IPS DF 6.9 (cell line): ENCODE data around the gene GCH1.

Experiments used
- DNase-seq: peaks from one replicate; pipeline ENCODE4 v3.0.0-alpha.2; 2013; ENCODE audit warnings: low read depth, low spot score
- H3K27ac ChIP-seq: one replicate; pipeline ENCODE4 v1.5.1; 2013; ENCODE audit warnings: low read length, control low read depth
- H3K27me3 ChIP-seq: 2 replicates; pipeline ENCODE4 v1.6.1; 2013; ENCODE audit warnings: mild to moderate bottlenecking, low read length; ENCODE audit not compliant: control insufficient read depth, insufficient read depth
- H3K36me3 ChIP-seq: 2 replicates; pipeline ENCODE4 v1.6.1; 2013; ENCODE audit warnings: low read length; ENCODE audit not compliant: control insufficient read depth, insufficient read depth
- H3K4me1 ChIP-seq: 2 replicates; pipeline ENCODE4 v1.6.1; 2013; ENCODE audit warnings: low read length; ENCODE audit not compliant: control insufficient read depth, insufficient read depth
- H3K4me3 ChIP-seq: 2 replicates; pipeline ENCODE4 v1.5.1; 2013; ENCODE audit warnings: mild to moderate bottlenecking, low read length
- H3K9me3 ChIP-seq: 2 replicates; pipeline ENCODE4 v1.6.1; 2013; ENCODE audit warnings: low read length, inconsistent platforms; ENCODE audit not compliant: control insufficient read depth, insufficient read depth
- WGBS: extraction: QIAGEN DNeasy Blood & Tissue Kit; methylation state at CpG from one replicate; pipeline ENCODE4 v1.1.7; 2013; ENCODE audit warnings: mixed read lengths, missing lambda C conversion rate; ENCODE audit not compliant: insufficient read length, insufficient coverage; 5-methylcytosine and 5-hydroxymethylcytosine counted together

The GCH1 gene

DNA sequence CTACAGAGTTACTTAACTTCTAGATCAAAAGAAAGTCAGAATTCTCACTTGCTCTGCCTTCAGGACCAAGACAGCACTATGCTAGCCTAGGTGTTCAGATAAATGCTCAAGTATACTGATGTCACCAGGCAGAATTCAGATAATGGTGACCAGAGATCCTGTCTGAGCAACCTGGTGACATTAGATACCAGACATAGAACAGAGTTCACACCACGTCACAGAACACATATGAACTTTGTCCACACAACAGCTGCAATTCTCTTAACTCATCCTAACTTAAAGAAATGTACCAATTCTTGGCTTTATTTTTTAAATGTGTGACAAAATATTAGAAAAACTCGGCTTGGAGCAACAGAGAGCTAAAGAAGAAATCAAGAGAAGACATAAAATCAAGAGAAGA, 58.1 kb downstream of the GCH1 start:
- no peaks in the 10 kb centered on the region for H3K9me3 ChIP-seq
- no peak overlapping the region for H3K4me3 ChIP-seq
- no peak for DNase-seq
- H3K27ac ChIP-seq: no peak overlapping the region
- WGBS: no CpG with 5 or more reads among the region's 2 CpGs
- H3K4me1 ChIP-seq: peaks cover 3% of the 10 kb centered on the region; the same call in 1 of the 2 replicates
- H3K27me3 ChIP-seq: no peaks in the 10 kb centered on the region
- H3K36me3 ChIP-seq: no peaks in the 10 kb centered on the region

DNA sequence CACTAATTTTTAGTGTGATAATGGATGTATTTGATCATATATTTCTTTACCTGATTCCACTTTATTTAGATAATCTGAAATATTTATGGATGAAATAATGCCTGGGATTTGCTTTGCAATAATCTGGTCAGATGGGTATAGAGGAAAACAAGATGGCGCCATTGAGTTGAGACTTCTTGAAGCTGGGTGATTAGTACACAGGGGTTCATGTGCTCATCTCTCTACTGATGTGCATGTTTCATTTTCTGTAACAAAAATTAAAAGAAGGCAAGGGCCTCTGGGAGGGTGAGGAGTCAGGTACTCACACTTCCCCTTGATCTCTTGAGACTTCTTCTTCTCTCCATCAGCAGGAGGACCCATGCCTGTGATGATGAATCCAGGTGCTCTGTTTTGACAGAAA, 61.8 kb downstream of the GCH1 start:
- Histone ChIP-seq H3K36me3 (no peaks in the 10 kb centered on the region), H3K27ac (no peak overlapping the region), H3K9me3 (no peaks in the 10 kb centered on the region), H3K4me3 (no peak overlapping the region), H3K4me1 (peaks cover 3% of the 10 kb centered on the region; the same call in 1 of the 2 replicates), H3K27me3 (no peaks in the 10 kb centered on the region)
- WGBS: no CpG with 5 or more reads among the region's 1 CpG
- DNase-seq: no peak

DNA sequence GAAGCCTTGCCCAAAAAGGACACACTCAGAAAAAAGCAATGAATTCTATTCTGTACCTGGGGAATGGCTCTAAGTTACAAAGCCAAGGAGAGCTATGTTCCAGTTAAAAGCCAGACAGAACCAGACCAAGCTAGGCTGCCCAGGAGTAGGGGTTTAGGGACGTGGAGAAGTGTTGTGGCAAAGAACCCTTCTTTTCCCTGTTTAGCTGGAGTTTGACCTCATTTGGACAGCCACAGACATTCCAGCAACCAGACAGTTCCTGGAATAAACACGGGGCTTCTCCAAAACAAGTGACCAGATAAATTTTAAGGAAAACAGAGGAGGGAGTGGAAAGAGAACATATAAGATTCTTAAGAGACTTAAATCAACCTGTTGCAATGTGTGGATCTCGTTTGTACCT, 62.3 kb downstream of the GCH1 start:
- Histone ChIP-seq H3K27ac (no peak overlapping the region), H3K27me3 (no peaks in the 10 kb centered on the region), H3K9me3 (no peaks in the 10 kb centered on the region), H3K36me3 (no peaks in the 10 kb centered on the region), H3K4me1 (peaks cover 3% of the 10 kb centered on the region; the same call in 1 of the 2 replicates), H3K4me3 (no peak overlapping the region)
- no peak for DNase-seq
- no CpG with 5 or more reads among the region's 3 CpGs for WGBS

DNA sequence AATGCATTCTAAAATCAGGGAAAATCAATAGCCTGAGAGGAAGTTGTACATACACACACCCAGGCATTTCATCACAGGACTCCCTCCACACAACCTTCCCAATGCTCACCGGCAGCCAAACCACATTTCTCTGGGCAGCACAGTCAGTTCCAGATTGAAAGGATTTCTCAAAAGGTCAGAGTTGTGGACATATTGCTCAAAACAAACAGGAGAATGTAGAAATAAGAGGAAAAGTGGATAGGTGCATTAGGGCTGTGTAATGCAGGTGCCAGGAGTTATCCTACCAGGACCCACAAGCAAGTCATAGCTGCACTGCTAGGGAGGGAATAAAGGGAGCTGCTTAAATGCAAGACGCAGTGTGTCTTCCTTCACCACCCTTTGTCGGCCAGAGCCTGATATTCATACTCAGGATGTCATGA, 62.9 kb downstream of the GCH1 start:
- WGBS: no CpG with 5 or more reads among the region's 3 CpGs
- no peaks in the 10 kb centered on the region for H3K27me3 ChIP-seq
- no peak overlapping the region for H3K4me3 ChIP-seq
- H3K36me3 ChIP-seq: no peaks in the 10 kb centered on the region
- no peak overlapping the region for H3K27ac ChIP-seq
- no peaks in the 10 kb centered on the region for H3K9me3 ChIP-seq
- DNase-seq: no peak
- H3K4me1 ChIP-seq: peaks cover 3% of the 10 kb centered on the region; the same call in 1 of the 2 replicates

DNA sequence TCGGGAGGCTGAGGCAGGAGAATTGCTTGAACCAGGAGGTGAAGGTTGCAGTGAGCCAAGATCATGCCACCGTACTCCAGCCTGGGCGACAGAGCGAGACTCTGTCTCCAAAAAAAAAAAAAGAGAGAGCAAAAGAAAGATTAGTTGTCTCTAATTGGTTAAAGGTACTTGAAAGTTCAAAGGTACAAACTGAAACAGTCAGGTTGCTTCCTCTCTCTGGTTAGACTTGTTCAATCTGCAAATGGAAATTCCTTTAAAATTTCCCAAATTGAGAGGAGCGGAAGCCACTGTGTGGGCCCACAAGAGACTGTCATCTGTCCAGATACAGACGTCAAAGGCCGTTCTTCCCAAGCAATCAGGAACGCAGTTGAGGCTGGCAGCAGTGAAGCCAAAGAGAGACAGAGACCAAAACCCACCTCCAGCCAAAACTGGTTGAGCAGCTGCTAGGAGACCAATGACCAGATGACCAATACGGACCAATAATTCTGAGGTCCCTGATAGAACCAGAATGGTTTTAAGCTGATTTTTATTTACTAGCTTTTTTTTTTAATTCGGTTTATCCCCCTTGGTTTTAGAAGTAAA, 63.6 kb downstream of the GCH1 start:
- no peaks in the 10 kb centered on the region for H3K9me3 ChIP-seq
- no CpG with 5 or more reads among the region's 10 CpGs for WGBS

DNA sequence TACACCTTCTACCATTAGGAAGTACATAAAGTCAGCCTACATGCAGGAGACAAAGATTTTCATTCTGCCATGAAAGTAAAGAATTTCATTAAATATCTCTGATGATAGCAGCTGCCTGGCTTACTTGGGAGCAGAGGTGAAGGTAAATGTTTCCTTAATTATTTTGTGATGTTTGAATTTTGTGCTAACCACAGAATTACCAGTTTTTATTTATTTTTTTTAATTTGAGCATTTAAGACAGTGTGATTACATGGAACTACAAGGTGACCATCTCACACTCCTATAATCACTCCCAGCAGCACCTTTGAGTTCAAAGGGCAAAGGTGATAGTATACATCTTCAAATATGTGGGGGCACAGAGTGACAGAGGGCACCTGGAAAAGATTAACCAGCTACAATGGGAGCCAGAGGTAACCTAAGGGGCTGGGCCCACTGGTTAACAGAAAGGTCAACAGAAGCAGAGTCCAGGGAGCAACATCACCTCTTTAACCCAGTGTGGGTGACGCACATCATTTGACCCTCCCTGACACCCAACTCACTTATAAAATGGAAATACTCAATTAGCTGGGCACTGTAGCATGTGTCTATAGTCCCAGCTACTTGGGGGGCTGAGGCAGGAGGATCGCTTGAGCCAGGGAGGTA, 65.0 kb downstream of the GCH1 start:
- H3K4me1 ChIP-seq: peaks cover 3% of the 10 kb centered on the region; the same call in 1 of the 2 replicates
- H3K27me3 ChIP-seq: no peaks in the 10 kb centered on the region
- H3K4me3 ChIP-seq: no peak overlapping the region
- WGBS: no CpG with 5 or more reads among the region's 2 CpGs
- no peak overlapping the region for H3K27ac ChIP-seq
- no peaks in the 10 kb centered on the region for H3K36me3 ChIP-seq
- H3K9me3 ChIP-seq: no peaks in the 10 kb centered on the region
- DNase-seq: no peak

More for the DNA sequence above, 63.6 kb downstream of the GCH1 start:
- H3K36me3 ChIP-seq: no peaks in the 10 kb centered on the region
- H3K4me1 ChIP-seq: peaks cover 3% of the 10 kb centered on the region; the same call in 1 of the 2 replicates
- H3K27me3 ChIP-seq: no peaks in the 10 kb centered on the region
- H3K4me3 ChIP-seq: no peak overlapping the region
- H3K27ac ChIP-seq: no peak overlapping the region
- DNase-seq: no peak

DNA sequence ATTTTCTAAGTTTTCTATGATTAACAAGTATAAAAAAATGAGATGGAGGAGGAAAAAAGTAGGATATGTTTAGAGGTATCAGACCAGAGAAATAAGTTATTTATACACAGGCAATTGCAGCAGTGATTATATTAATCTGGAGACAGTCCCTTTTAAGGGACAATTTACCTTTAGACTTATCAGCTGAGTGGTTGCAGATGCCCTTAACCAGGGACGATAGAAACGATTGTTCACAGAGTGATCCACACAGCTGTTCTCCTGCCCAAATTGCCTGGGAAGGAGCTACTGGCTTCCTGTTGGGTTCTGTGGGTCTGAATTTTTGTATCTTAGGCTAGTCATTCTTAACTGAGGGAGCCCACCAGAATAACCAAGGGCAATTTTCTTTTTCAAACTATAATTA, 66.4 kb downstream of the GCH1 start:
- Histone ChIP-seq H3K4me3 (no peak overlapping the region), H3K27me3 (no peaks in the 10 kb centered on the region), H3K27ac (no peak overlapping the region), H3K9me3 (no peaks in the 10 kb centered on the region), H3K4me1 (peaks cover under 1% of the 10 kb centered on the region; the same call in 1 of the 2 replicates), H3K36me3 (no peaks in the 10 kb centered on the region)
- DNase-seq: no peak
- WGBS: no CpG with 5 or more reads among the region's 2 CpGs

DNA sequence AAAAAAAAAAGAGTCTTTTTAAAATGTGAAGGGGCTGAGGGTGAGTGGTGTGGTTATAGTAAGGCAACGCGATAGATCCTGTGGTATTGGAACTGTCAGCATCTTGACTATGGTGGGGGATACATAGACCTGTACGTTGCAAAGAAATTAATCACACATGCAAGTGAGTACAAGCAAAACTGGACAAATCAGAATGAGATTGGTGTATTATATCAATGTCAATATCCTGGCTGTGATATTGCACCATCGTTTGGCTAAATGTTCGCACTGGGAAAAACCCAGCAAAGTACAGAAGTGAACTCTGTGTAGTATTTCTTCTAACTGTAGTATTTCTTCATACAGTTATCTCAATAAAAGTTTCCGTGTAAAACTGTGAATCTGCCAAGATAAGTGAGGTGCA, 67.9 kb downstream of the GCH1 start:
- Histone ChIP-seq H3K4me1 (no peaks in the 10 kb centered on the region), H3K36me3 (no peaks in the 10 kb centered on the region), H3K27me3 (no peaks in the 10 kb centered on the region), H3K27ac (no peak overlapping the region), H3K9me3 (no peaks in the 10 kb centered on the region), H3K4me3 (no peak overlapping the region)
- no CpG with 5 or more reads among the region's 6 CpGs for WGBS
- no peak for DNase-seq

DNA sequence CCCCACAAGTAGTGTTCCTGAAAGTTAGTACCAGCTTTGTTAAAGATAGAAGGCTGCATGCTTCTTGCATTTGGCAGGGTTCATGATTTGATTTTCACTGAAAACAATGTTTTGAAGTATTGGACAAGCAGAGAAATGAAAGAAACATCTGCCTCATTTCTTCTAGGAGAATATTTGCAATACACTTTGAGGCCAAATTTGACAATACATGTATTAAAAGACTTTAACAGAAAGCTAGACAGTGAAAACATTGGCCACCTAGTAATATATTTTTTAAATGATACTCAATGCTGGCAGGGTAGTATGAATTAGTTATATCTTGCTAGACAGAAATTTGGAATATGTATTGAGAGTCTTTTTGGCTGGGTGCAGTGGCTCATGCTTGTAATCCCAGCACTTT, 68.5 kb downstream of the GCH1 start:
- no peak for DNase-seq
- H3K4me1 ChIP-seq: no peaks in the 10 kb centered on the region
- H3K27me3 ChIP-seq: no peaks in the 10 kb centered on the region
- H3K4me3 ChIP-seq: no peak overlapping the region
- H3K36me3 ChIP-seq: no peaks in the 10 kb centered on the region
- H3K27ac ChIP-seq: no peak overlapping the region
- H3K9me3 ChIP-seq: no peaks in the 10 kb centered on the region

DNA sequence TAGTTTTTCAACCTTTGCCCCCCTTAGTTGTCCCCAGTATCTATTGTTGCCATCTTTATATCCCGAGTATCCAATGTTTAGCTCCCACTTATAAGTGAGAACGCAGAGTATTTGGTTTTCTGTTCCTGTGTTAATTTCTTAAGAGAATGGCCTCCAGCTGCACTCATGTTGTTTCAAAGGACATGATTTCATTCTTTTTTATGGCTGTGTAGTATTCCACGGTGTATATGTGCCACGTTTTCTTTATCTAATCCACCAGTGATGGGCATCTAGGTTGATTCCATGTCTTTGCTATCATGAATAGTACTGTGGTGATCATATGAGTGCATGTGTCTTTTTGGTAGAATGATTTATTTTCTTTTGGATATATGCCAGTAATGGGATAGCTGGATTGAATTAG, 72.0 kb downstream of the GCH1 start:
- no peak overlapping the region for H3K27ac ChIP-seq
- no peaks in the 10 kb centered on the region for H3K27me3 ChIP-seq
- no CpG with 5 or more reads among the region's 4 CpGs for WGBS
- no peaks in the 10 kb centered on the region for H3K9me3 ChIP-seq
- no peaks in the 10 kb centered on the region for H3K36me3 ChIP-seq
- H3K4me1 ChIP-seq: no peaks in the 10 kb centered on the region
- H3K4me3 ChIP-seq: no peak overlapping the region
- DNase-seq: no peak
